Dedifferentiated amniotic fluid mesenchymal stem cell (primary cell): ENCODE results near the gene HES2.
A peak's percentile ranks its signal among the peaks of the same experiment; 100 is the strongest.
"Not testable (repeated sequence)": the region's sequence is repeated elsewhere in the genome, so short reads cannot be mapped to it uniquely, and the experiment has no call there.

Experiments used
- DNase-seq: peaks from one replicate; pipeline ENCODE4 v3.0.0-alpha.2; 2016; ENCODE audit errors: extremely low spot score

HES2 gene

DNA sequence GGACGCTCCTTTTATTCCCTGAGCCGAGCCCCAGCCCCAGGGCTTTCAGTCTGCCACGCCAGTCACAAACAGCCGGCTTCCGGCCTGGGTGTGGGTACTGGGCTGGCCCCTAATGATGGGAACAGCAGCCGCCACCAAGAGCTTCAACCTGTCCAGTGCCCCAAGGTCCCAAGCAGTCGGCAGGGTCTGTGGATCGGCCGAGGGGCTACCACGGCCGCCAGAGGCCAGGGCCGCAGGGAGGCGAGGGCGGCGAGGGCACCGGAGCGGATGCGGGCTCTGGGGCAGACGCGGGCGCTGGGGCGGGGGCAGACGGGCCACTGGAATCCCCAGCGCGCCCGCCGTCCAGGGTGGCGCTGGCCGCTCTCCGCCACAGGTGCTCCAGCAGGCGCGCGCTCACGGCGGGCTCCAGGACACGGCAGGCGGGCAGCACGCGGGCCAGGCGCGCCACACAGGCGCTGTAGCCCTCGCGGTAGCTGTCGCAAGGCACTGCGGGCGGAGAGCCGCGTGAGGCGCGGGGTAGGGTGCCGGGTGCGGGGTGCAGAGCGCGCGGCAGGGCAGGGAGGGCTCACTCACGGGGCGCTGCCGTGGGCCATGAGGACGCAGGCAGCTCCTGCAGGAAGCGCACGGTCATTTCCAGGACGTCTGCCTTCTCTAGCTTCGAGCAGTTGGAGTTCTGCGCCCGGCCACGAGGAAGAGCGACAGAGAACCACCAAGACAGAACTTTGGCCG, 887 bp downstream of the HES2 start:
- no peak for DNase-seq

DNA sequence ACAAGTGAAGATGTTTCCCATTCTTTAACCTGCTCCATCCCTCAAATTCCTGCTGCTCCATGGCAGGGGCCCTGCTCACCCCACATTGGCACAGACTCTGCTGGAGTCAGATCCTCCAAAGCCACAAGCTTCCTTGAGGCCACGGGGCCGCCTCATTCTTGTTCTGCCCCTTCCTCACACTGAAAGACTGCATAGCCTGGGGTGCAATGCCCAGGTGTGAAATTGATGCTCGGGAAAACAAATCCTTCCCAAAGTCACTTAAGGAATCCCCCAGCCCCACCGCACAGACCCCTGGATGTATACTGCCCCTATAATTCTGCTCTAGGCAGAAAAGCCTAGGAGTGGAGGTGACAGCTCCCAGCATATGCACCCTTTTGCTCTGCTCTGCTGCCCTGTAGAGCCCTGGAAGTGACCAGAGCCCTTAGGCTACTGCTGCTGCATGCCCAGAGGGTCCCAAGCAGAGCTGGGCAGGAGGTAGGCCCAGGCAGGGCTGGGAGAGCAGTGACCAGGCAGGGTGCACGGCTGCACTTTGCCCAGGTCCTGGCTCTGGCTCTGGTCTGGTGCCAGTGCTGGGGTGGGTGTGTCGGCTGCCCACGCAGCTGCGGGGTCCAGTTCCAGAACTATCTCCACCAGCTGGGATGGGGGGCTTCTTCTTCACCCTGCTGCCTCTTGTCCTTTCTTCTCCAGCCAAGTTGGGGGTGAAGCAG, 1.6 kb downstream of the HES2 start:
- DNase-seq: no peak

DNA sequence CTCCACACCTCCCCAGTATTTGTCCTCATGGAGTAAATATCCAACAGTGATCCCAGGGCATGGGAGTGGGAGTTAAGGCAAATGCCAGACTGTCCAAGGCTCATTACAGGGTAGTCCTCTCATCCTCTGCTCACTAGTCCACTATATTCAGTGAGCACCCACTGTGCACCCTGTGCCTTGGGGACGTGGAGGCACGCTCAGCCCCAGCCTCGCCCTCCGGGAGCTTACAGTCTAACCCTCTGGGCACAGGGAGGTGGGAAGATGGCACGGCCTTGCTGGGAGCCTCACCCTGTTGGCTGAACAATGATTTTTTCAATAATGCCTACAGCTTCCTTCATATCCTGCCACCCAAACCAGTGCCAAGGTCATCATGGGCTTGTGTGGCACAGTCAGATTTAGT, 2.8 kb downstream of the HES2 start:
- no peak for DNase-seq

DNA sequence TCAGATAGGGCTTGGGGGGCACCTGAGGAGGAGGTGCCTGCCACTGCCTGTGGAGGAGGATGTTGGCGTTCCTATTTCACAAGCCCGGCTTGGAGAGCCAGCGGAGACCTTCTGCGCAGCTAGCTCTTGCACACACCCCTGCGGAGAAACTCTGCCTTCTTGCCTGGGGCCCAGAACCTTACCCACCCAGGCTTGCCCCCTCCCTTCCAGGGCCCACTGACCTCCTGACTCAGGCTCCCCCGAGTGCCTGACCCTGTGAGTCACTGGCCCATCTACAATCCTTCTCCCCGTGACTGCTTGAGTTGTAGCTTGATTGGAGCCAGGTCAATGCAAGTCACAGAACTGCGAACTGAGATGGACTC, 3.4 kb downstream of the HES2 start:
- no peak for DNase-seq

DNA sequence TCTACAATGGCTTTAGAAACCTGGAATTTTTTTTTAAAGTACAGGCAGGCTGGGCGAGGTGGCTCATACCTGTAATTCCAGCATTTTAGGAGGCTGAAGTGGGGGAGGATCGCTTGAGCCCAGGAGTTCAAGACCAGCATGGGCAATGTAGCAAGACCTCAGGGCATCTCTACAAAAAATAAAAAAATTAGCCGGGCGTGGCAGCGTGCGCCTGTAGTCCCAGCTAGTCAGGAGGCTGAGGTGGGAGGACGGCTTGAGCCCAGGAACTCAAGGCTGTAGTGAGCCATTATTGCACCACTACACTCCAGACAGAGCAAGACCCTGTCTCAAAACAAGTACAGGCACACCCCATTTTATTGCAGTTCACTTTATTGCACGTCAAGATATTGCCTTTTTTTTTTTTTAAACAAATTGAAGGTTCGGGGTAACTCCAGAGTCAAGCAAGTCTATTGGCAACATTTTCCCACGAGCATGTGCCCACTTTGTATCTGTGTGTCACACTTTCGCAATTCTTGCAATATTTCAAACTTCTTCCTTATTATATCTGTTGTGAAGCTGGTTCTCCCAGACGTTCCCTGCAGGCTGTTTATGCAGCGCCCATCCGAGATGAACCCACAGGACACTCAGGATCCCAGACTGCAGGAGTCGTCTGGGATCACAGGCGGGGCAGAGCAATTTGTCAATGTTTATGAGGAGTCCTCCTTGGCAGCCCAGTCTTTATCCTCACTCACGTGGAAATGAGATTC, 4.7 kb downstream of the HES2 start:
- no peak for DNase-seq

DNA sequence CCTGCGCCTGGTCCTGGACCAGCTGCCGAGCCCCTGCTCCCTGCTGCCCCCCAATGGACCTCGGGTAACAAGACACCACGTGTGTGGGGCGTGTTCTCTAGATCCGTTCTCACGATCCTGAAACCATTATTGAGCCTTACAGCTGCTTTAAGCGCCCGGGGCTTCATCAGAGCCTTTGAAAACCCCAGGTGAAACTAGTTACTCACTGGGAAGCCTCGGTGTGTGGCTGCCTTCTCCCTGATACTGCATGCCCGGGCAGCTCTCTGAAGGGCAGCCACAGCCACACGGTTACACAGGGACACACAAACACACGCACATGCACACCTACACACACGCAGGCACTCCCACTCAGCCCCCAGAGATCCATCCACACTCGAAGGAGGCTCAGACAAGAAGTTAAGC, 5.3 kb downstream of the HES2 start:
- DNase-seq: no peak

DNA sequence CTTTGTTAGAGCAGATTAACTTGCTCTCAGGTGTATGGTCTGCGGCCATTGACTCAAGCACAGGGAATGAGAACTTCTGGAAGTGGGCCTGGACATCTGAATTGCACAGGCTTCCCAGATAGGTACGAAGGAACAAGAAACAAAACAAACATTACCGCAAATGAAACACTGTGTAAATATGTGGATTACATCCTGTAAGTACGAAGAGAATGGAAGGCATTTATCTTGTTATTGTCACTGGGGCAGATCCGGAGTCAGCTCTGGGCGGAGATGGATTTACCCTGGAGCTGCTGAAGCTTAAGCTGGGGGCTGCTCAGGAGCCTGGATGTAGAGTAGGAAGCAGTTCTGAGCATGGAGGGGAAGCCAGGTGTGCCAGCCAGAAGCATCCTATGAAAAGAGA, 6.8 kb downstream of the HES2 start:
- DNase-seq: no peak

DNA sequence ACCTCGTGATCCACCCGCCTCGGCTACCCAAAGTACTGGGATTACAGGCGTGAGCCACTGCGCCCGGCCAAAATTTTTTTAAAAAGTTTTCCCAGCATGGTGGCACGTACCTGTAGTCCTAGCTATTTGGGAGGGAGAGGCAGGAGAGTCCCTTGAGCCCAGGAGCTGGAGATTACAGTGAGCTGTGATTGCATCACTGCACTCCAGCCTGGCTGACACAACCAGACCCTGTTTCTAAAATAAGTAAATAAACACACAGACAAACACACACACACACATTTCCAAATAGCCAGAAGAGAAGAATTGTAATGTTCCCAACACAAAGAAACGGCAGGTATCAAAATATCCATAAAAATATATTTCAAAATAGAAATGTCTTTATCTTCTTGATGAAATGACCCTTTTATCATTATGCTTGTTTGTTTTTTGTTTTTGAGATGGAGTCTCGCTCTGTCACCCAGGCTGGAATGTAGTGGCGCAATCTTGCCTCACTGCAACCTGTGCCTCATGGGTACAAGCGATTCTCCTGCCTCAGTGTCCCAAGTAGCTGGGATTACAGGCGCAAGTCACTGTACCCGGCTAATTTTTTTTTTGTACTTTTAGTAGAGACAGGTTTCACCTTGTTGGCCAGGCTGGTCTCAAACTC, 9.3 kb downstream of the HES2 start:
- DNase-seq: no peak

DNA sequence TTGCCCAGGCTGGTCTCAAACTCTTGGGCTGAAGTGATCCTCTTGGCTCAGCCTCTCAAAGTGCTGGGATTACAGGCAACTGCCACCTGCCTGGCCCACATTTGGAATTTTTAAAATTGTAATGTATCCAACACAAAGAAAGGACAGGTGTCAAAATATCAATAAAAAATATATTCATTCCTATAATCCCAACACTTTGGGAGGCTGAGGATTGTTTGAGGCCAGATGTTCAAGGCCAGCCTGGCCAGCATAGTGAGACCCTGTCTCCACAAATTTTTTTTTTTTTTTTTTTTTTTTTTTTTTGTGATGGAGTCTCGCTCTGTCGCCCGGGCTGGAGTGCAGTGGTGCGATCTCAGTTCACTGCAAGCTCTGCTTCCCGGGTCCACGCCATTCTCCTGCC, 10.0 kb downstream of the HES2 start:
- DNase-seq: no peak

DNA sequence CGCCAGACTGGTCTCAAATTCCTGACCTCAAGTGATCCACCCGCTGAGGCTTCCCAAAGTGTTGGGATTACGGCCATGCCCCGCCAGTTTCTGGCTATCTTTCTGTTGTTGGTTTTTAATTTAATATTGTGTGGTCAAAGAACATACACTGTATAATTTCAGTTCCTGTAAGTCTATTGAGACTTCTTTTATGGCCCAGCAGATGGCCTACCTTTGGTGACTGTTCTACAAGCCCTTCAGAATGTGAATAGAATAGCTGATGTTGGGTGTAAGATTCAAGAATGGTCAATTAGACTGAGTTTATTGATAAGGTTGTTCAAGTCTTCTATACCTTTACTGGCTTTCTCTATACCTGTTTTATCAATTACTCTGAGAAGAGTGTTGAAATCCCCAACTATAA, 10.7 kb downstream of the HES2 start:
- DNase-seq: no peak

DNA sequence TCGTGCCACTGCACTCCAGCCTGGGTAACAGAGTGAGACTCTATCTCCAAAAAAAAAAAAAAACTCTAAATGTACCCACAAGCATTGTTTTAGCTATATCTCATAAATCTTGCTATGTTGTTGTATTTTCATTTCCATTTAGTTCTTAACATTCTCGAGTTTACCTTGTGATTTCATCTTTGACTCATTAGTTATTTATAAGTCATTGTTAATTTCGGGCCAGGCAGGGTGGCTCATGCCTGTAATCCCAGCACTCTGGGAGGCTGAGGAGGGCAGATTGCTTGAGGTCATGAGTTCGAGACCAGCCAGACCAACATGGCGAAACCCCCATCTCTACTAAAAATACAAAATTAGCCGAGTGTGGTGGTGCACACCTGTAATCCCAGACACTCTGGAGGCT, 11.7 kb downstream of the HES2 start:
- DNase-seq: no peak

DNA sequence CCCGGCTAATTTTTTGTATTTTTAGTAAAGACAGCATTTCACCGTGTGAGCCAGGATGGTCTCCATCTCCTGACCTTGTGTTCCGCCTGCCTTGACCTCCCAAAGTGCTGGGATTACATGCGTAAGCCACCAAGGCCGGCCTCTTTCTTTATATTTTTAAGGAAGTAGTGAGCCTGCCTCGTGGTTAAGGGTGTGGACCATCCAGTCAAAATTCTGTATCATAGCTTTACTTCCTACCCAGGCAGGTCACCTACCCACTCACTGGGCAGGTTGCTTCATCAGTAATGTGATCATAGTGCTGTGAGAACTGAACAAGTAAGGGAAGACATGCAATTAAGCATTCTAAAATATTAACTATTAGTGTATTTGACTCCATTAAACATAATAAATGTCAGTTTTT, 18.0 kb downstream of the HES2 start:
- no peak for DNase-seq

DNA sequence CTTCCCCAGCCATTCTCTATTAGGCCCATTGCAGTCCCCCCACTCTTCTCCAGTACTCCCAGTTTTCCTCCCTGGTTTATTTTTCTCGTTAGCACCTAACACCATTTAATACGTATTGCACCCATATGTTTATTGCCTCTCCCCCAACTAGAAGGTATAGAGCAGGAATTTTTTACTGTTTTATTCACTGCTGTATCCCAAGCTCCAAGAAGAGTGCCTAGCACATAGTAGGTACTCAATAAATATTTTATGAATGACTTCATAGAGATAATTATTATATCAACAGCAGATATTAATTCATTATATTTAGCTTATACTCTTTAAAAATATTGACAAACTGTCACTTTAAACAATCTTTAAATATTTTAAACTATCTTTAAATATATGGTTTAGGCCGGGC, 20.4 kb downstream of the HES2 start:
- no peak for DNase-seq

DNA sequence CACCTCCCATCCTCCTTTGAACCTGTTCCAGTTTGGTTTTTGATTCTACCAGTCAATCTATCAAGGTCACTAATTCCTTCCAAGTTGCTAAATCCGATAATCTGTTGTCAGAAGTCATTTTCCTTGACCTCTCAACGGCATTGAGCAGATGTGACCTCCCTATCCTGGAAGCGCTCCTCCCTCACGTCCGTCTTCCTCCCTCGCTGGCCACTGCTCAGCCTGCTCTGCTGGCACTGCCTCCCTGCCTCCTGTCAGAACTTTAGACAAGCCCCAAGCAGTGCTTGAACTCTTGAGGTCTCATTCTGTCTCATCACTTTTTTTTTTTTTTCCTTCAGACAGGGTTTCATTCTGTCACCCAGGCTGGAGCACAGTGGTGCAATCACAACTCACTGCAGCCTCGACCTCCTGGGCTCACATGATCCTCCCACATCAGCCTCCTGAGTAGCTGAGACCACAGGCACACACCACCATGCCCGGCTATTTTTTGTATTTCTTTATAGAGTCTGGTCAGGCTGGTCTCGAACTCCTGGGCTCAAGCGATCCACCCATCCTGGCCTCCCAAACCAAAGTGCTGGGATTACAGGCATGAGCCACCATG, 21.8 kb downstream of the HES2 start:
- no peak for DNase-seq

DNA sequence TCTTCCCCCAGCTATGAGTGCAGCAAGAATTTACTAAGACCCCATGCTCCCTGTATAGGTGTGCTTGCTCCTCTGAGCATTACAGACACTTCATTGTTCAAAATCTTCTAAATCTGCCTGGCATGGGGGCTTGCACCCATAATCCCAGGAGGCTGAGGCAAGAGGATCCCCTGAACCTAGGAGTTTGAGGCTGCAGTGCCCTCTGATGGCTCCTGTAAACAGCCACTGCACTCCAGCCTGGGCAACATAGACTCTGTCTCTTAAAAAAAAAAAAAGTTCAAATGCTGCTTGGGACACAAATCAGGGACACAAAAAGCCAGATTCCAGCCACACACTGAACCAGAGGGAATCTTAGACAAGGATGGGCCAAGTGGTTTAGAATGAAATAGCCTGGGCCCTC, 22.7 kb downstream of the HES2 start:
- DNase-seq: no peak

DNA sequence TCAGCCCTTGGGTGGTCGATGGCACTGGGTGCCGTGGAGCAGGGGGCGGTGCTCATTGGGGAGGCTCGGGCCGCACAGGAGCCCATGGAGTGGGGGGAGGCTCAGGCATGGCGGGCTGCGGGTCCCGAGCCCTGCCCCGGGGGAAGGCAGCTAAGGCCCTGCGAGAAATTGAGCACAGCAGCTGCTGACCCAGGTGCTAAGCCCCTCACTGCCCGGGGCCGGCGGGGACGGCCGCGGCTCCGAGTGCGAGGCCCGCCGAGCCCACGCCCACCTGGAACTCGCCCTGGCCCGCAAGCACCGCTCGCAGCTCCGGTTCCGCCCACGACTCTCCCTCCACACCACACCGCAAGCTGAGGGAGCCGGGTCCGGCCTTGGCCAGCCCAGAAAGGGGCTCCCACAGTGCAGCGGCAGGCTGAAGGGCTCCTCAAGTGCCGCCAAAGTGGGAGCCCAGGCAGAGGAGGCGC, 23.9 kb downstream of the HES2 start:
- DNase-seq: not testable (repeated sequence)

DNA sequence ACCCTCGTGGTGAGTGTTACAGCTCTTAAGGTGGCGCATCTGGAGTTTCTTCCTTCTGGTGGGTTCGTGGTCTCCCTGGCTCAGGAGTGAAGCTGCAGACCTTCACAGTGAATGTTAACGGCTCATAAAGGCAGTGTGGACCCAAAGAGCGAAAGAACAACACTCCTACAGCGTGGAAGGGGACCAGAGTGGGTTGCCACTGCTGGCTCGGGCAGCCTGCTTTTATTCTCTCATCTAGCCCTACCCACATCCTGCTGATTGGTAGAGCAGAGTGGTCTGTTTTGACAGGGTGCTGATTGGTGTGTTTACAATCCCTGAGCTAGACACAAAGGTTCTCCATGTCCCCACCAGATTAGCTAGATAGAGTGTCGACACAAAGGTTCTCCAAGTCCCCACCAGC, 24.6 kb downstream of the HES2 start:
- not testable (repeated sequence) for DNase-seq

DNA sequence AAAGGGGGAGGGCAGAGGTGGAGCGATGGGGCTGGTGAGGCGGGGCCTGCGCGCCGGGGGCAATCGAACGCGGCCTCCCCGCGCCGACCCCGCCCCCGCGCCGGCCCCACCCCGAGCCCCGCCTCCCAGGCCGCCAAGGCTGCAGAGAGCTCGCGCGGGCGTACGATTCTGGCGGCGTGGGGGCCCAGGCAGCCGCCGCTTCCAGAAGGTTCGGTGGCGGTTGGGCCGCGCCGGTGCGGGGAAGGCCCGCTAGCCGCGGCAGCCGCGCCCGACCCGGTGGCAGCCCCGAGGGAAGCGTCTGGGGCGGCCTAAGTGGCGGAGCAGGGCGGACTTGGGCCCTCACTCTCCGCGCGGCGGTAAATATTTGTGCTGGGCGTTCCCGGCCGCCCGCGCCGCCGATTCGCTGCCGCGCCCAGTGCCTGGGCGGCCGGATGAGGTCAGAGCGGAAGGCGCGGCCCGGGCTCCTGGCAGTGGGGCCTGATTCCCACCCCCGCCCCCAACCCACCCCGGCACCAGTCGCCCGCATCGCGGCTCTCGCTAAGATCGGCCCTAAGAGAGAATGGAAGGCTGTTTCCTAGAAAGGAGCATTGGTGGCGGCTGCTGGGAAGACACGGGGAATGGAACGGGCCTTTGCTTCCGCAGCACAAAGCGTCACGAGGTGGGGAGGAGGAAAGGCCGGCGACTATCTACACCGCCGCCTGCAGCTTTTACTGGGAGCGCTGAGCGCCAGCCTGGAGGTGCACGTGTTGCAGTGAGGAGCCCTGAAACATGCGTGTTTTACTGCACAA, 26.1 kb downstream of the HES2 start, which contains the start of gene ACOT7:
Gene ACOT7 (minus strand): TSS at position 368 of the 788 bp plus-strand sequence. CDS start 368 bp downstream, outside the sequence.
- DNase-seq: peak; percentile 77

DNA sequence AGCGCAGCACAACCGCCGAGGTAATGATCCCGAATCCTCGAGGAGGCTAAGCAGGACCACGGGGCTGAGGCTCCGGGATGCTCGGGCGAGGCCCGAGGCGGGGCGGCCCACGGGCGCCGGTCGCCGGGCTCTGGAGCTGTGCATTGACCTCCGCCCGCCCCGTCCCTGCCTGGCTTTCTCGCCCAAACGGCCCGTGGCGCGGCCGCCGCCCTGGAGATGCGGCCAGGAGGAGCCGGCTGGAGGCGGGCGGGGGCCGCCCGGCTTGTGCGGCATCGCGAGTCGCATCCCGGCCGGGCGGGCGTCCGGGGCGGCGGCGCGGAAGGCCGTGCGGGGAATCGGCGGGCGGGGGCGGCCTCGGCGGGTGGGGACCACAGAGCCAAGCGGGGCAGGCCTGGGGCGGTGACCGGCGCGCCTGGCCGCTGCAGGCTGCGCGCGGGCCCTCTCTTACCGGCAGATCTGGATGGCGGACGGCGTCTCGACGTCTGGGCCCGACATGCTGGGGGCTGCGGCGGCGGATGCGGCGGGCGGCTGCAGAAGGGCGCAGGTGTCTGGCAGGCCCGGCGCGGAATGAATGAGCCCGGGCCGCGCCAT, 26.8 kb downstream of the HES2 start:
- no peak for DNase-seq

DNA sequence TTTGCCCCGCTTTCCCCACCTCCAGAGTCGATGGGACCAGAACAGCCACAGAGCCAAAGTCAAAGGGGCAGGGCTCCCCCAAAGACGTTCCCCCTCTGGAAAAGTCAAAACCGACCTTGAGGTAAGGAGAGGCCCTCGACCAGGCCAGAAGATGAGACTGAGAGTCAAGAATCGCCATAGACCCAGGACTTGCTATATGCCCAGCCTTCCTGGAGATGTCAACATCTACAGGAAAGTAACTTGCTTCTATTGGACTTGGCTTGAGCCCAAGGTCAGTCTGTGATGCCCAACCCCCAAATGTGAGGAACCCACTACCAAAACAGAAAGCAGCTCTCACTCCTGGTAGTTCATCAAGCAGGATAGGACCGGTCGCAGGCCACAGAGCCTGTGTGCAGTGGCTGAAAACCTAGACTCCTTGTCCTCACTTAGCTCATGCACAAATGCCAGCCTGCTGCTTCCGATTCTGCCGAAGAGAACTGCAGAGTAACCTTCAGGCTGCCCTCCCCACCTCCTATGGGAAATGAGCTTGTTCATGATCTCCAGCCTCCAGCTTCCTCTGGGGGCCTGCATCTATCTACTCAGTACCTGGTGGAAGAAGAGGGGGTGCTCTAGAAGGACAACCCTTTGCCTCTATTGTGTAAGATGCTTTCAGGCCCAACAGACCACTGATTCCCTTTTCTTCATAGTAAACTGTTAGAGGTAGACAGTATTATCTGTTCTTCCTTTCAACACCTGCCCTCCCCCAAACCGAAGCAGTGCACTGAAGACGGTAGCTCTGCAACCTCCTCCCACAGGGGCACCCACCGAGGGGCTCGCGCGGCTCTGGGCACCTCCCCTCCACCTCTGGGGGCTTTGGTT, 27.5 kb downstream of the HES2 start:
- DNase-seq: no peak
